Inflammatory macrophage treated with lipopolysaccharide for 4 hours (primary cell): ENCODE data around the gene SIRT6.
"Not testable (repeated sequence)": the region's sequence is repeated elsewhere in the genome, so short reads cannot be mapped to it uniquely, and the experiment has no call there.

ENCODE experiments used
- DNase-seq: peaks from one replicate; pipeline ENCODE4 v3.0.0-alpha.2; 2020

Gene SIRT6

GRCh38 chr19:4198467-4199126 is 16.2 kb upstream of the SIRT6 start:
- DNase-seq, result no peak

GRCh38 chr19:4197625-4198466 is 15.5 kb upstream of the SIRT6 start:
- no peak for DNase-seq

GRCh38 chr19:4197228-4197624 is 14.9 kb upstream of the SIRT6 start:
- no peak for DNase-seq

GRCh38 chr19:4196587-4197148 is 14.3 kb upstream of the SIRT6 start:
- DNase-seq, result no peak

GRCh38 chr19:4196009-4196408 is 13.6 kb upstream of the SIRT6 start:
- no peak for DNase-seq

- no peak for DNase-seq
These were observed 12.0 kb upstream of the SIRT6 start for GRCh38 chr19:4194353-4194752.

- not testable (repeated sequence) for DNase-seq
These were observed 10.2 kb upstream of the SIRT6 start for GRCh38 chr19:4192537-4192936.

- DNase-seq, result no peak
These were observed 7.3 kb upstream of the SIRT6 start for GRCh38 chr19:4189641-4190040.

- no peak for DNase-seq
These were observed 5.2 kb upstream of the SIRT6 start for GRCh38 chr19:4187313-4188122.

GRCh38 chr19:4186087-4186993 is 4.0 kb upstream of the SIRT6 start:
- peak; percentile 69 for DNase-seq

- no peak for DNase-seq
These were observed 3.2 kb upstream of the SIRT6 start for GRCh38 chr19:4185413-4186086.

GRCh38 chr19:4184718-4185352 is 2.5 kb upstream of the SIRT6 start:
- DNase-seq, result no peak

- peak; percentile 85 for DNase-seq
These were observed 1.8 kb upstream of the SIRT6 start for GRCh38 chr19:4183967-4184717.

- peak; percentile 18 for DNase-seq
These were observed 1.3 kb downstream of the SIRT6 start for GRCh38 chr19:4181053-4181508.

- no peak for DNase-seq
These were observed 3.4 kb downstream of the SIRT6 start for GRCh38 chr19:4178990-4179389.

- DNase-seq, result no peak
These were observed 5.2 kb downstream of the SIRT6 start for GRCh38 chr19:4177146-4177545.

GRCh38 chr19:4175669-4175931 is 6.8 kb downstream of the SIRT6 start:
- DNase-seq, result no peak

GRCh38 chr19:4174895-4175668 is 7.3 kb downstream of the SIRT6 start:
- DNase-seq, result no peak

GRCh38 chr19:4174213-4174894 is 8.0 kb downstream of the SIRT6 start:
- no peak for DNase-seq
